Measurements from ENCODE around the gene TRAF7.
"Not testable (repeated sequence)": the region's sequence is repeated elsewhere in the genome, so short reads cannot be mapped to it uniquely, and the experiment has no call there.

The TRAF7 gene

GRCh38 chr16:2124694-2125444 is 30.7 kb upstream of the TRAF7 start:
- not testable (repeated sequence) for H3K27me3 ChIP-seq (ENCODE audit: low read depth, low read length); H3K79me2 ChIP-seq (ENCODE audit: low read length); H3K4me2 ChIP-seq (ENCODE audit: low read length); H3K4me1 ChIP-seq (ENCODE audit: low read length); H3K27ac ChIP-seq (ENCODE audit: low read length); H3K9ac ChIP-seq (ENCODE audit: low read length); H2AFZ ChIP-seq (ENCODE audit: low read depth, low read length); H3K36me3 ChIP-seq (replicated peaks; ENCODE audit: low read depth, low read length); H4K20me1 ChIP-seq (ENCODE audit: insufficient read depth, low read length); H3K4me3 ChIP-seq (ENCODE audit: low read length); H3K9me3 ChIP-seq (ENCODE audit: insufficient read depth, low read length)

- H3K27me3 ChIP-seq (ENCODE audit: low read depth, low read length); H3K36me3 ChIP-seq (replicated peaks; ENCODE audit: low read depth, low read length); H3K9ac ChIP-seq (ENCODE audit: low read length); H3K9me3 ChIP-seq (ENCODE audit: insufficient read depth, low read length); H3K4me3 ChIP-seq (ENCODE audit: low read length); H4K20me1 ChIP-seq (ENCODE audit: insufficient read depth, low read length); H3K27ac ChIP-seq (ENCODE audit: low read length); H2AFZ ChIP-seq (ENCODE audit: low read depth, low read length); H3K4me2 ChIP-seq (ENCODE audit: low read length); H3K4me1 ChIP-seq (ENCODE audit: low read length); H3K79me2 ChIP-seq (ENCODE audit: low read length): not testable (repeated sequence)
Measured at GRCh38 chr16:2125609-2126008, 30.0 kb upstream of the TRAF7 start.

- H3K4me3 ChIP-seq (ENCODE audit: low read length); H2AFZ ChIP-seq (ENCODE audit: low read depth, low read length); H3K9ac ChIP-seq (ENCODE audit: low read length); H3K9me3 ChIP-seq (ENCODE audit: insufficient read depth, low read length); H3K4me2 ChIP-seq (ENCODE audit: low read length); H3K36me3 ChIP-seq (replicated peaks; ENCODE audit: low read depth, low read length); H3K79me2 ChIP-seq (ENCODE audit: low read length); H3K4me1 ChIP-seq (ENCODE audit: low read length); H4K20me1 ChIP-seq (ENCODE audit: insufficient read depth, low read length); H3K27ac ChIP-seq (ENCODE audit: low read length); H3K27me3 ChIP-seq (ENCODE audit: low read depth, low read length): not testable (repeated sequence)
Measured at GRCh38 chr16:2126161-2126743, 29.3 kb upstream of the TRAF7 start.

GRCh38 chr16:2126928-2127556 is 28.5 kb upstream of the TRAF7 start:
- H2AFZ ChIP-seq (ENCODE audit: low read depth, low read length); H3K79me2 ChIP-seq (ENCODE audit: low read length); H3K27me3 ChIP-seq (ENCODE audit: low read depth, low read length); H3K4me2 ChIP-seq (ENCODE audit: low read length); H3K4me3 ChIP-seq (ENCODE audit: low read length); H3K36me3 ChIP-seq (replicated peaks; ENCODE audit: low read depth, low read length); H3K9me3 ChIP-seq (ENCODE audit: insufficient read depth, low read length); H4K20me1 ChIP-seq (ENCODE audit: insufficient read depth, low read length); H3K9ac ChIP-seq (ENCODE audit: low read length); H3K27ac ChIP-seq (ENCODE audit: low read length); H3K4me1 ChIP-seq (ENCODE audit: low read length): not testable (repeated sequence)

GRCh38 chr16:2127630-2128280 is 27.8 kb upstream of the TRAF7 start:
- H3K4me2 ChIP-seq (ENCODE audit: low read length); H3K4me1 ChIP-seq (ENCODE audit: low read length); H3K9me3 ChIP-seq (ENCODE audit: insufficient read depth, low read length); H3K27me3 ChIP-seq (ENCODE audit: low read depth, low read length); H3K36me3 ChIP-seq (replicated peaks; ENCODE audit: low read depth, low read length); H3K79me2 ChIP-seq (ENCODE audit: low read length); H3K9ac ChIP-seq (ENCODE audit: low read length); H2AFZ ChIP-seq (ENCODE audit: low read depth, low read length); H3K27ac ChIP-seq (ENCODE audit: low read length); H4K20me1 ChIP-seq (ENCODE audit: insufficient read depth, low read length); H3K4me3 ChIP-seq (ENCODE audit: low read length): not testable (repeated sequence)

- H3K27ac ChIP-seq (ENCODE audit: low read length); H2AFZ ChIP-seq (ENCODE audit: low read depth, low read length); H3K4me3 ChIP-seq (ENCODE audit: low read length); H3K79me2 ChIP-seq (ENCODE audit: low read length); H3K9ac ChIP-seq (ENCODE audit: low read length); H4K20me1 ChIP-seq (ENCODE audit: insufficient read depth, low read length); H3K36me3 ChIP-seq (replicated peaks; ENCODE audit: low read depth, low read length); H3K9me3 ChIP-seq (ENCODE audit: insufficient read depth, low read length); H3K27me3 ChIP-seq (ENCODE audit: low read depth, low read length); H3K4me1 ChIP-seq (ENCODE audit: low read length): not testable (repeated sequence)
- H3K4me2 ChIP-seq (ENCODE audit: low read length) = peak overlapping the region; percentile 89; the same call in 1 of the 2 replicates
Measured at GRCh38 chr16:2129251-2129650, 26.3 kb upstream of the TRAF7 start.

- H3K9me3 ChIP-seq (ENCODE audit: insufficient read depth, low read length); H2AFZ ChIP-seq (ENCODE audit: low read depth, low read length); H4K20me1 ChIP-seq (ENCODE audit: insufficient read depth, low read length); H3K9ac ChIP-seq (ENCODE audit: low read length); H3K79me2 ChIP-seq (ENCODE audit: low read length); H3K27ac ChIP-seq (ENCODE audit: low read length); H3K4me3 ChIP-seq (ENCODE audit: low read length); H3K36me3 ChIP-seq (replicated peaks; ENCODE audit: low read depth, low read length); H3K4me1 ChIP-seq (ENCODE audit: low read length); H3K4me2 ChIP-seq (ENCODE audit: low read length); H3K27me3 ChIP-seq (ENCODE audit: low read depth, low read length): not testable (repeated sequence)
Measured at GRCh38 chr16:2129890-2130447, 25.6 kb upstream of the TRAF7 start.

- not testable (repeated sequence) for H3K9ac ChIP-seq (ENCODE audit: low read length); H3K9me3 ChIP-seq (ENCODE audit: insufficient read depth, low read length); H3K36me3 ChIP-seq (replicated peaks; ENCODE audit: low read depth, low read length); H3K27ac ChIP-seq (ENCODE audit: low read length); H3K4me1 ChIP-seq (ENCODE audit: low read length); H3K79me2 ChIP-seq (ENCODE audit: low read length); H3K4me3 ChIP-seq (ENCODE audit: low read length); H4K20me1 ChIP-seq (ENCODE audit: insufficient read depth, low read length); H3K27me3 ChIP-seq (ENCODE audit: low read depth, low read length); H3K4me2 ChIP-seq (ENCODE audit: low read length); H2AFZ ChIP-seq (ENCODE audit: low read depth, low read length)
Measured at GRCh38 chr16:2133797-2134196, 21.8 kb upstream of the TRAF7 start.

- Histone ChIP-seq H3K4me3 (ENCODE audit: low read length) (peak overlapping the region; percentile 78), H3K9ac (ENCODE audit: low read length) (peak overlapping the region; percentile 48; the same call in 1 of the 2 replicates), H3K4me2 (ENCODE audit: low read length) (peak overlapping the region; percentile 40)
- not testable (repeated sequence) for H3K9me3 ChIP-seq (ENCODE audit: insufficient read depth, low read length); H3K4me1 ChIP-seq (ENCODE audit: low read length); H3K27me3 ChIP-seq (ENCODE audit: low read depth, low read length); H3K36me3 ChIP-seq (replicated peaks; ENCODE audit: low read depth, low read length); H3K27ac ChIP-seq (ENCODE audit: low read length); H3K79me2 ChIP-seq (ENCODE audit: low read length); H2AFZ ChIP-seq (ENCODE audit: low read depth, low read length); H4K20me1 ChIP-seq (ENCODE audit: insufficient read depth, low read length)
Measured at GRCh38 chr16:2135071-2135470, 20.5 kb upstream of the TRAF7 start.

All from OCI-LY3 (cell line).